Activated CD4-positive, CD25-positive, alpha-beta regulatory T cell treated with anti-CD3 and anti-CD28 coated beads, Interleukin-2, amount 50 U/mL, for 16 hours (primary cell): ENCODE data around the gene ERC2.

Experiments used
- DNase-seq: peaks from one replicate; pipeline ENCODE4 v3.0.0-alpha.2; 2020; ENCODE audit warnings: low read depth, low spot score

ERC2 gene

GRCh38 chr3:55494976-55495375, 973.3 kb downstream of the ERC2 start:
- DNase-seq: no peak

- no peak for DNase-seq
Measured at GRCh38 chr3:55492976-55493375, 975.3 kb downstream of the ERC2 start.

- DNase-seq: no peak
Measured at GRCh38 chr3:55491296-55491816, 976.9 kb downstream of the ERC2 start.

GRCh38 chr3:55490276-55490913, 977.9 kb downstream of the ERC2 start:
- no peak for DNase-seq

- no peak for DNase-seq
Measured at GRCh38 chr3:55489798-55490132, 978.5 kb downstream of the ERC2 start.

- DNase-seq: no peak
Measured at GRCh38 chr3:55488398-55489055, 979.7 kb downstream of the ERC2 start.

GRCh38 chr3:55487381-55488241, 980.7 kb downstream of the ERC2 start:
- no peak for DNase-seq

- DNase-seq: no peak
Measured at GRCh38 chr3:55486857-55487380, 981.3 kb downstream of the ERC2 start, which contains the start of gene WNT5A. WNT5A (minus strand) TSS chr3:55487306; CDS start chr3:55486985, 321 bp downstream.

- no peak for DNase-seq
Measured at GRCh38 chr3:55486101-55486856, 982.0 kb downstream of the ERC2 start.

- no peak for DNase-seq
Measured at GRCh38 chr3:55484801-55485791, 983.2 kb downstream of the ERC2 start.

- no peak for DNase-seq
Measured at GRCh38 chr3:55484191-55484689, 984.0 kb downstream of the ERC2 start.

- DNase-seq: no peak
Measured at GRCh38 chr3:55483196-55484095, 984.8 kb downstream of the ERC2 start.

- no peak for DNase-seq
Measured at GRCh38 chr3:55482496-55483195, 985.6 kb downstream of the ERC2 start.

- DNase-seq: no peak
Measured at GRCh38 chr3:55481744-55482495, 986.3 kb downstream of the ERC2 start.

- DNase-seq: no peak
Measured at GRCh38 chr3:55480911-55481743, 987.1 kb downstream of the ERC2 start.
